Measurements from ENCODE around the gene ASPSCR1.

Gene ASPSCR1

GRCh38 chr17:82047379-82047778 lies 70.0 kb downstream of the ASPSCR1 start:
- no peak for DNase-seq

- DNase-seq = no peak
Measured at GRCh38 chr17:82047914-82048570, 70.6 kb downstream of the ASPSCR1 start.

- no peak for DNase-seq
Measured at GRCh38 chr17:82048571-82048971, 71.1 kb downstream of the ASPSCR1 start.

GRCh38 chr17:82049106-82049505 lies 71.7 kb downstream of the ASPSCR1 start:
- no peak for DNase-seq

GRCh38 chr17:82049521-82049971 lies 72.1 kb downstream of the ASPSCR1 start:
- peak; percentile 2 for DNase-seq

- DNase-seq = no peak
Measured at GRCh38 chr17:82050152-82050760, 72.8 kb downstream of the ASPSCR1 start.

GRCh38 chr17:82050761-82051641 lies 73.6 kb downstream of the ASPSCR1 start:
- DNase-seq = no peak

- peak; percentile 92 for DNase-seq
Measured at GRCh38 chr17:82051776-82052637, 74.6 kb downstream of the ASPSCR1 start, which contains the start of the genes GPS1 and RFNG. Gene GPS1 (plus strand): TSS chr17:82051898. CDS start chr17:82051932, 34 bp downstream. Gene RFNG (minus strand): TSS chr17:82051811. CDS start chr17:82051766, 45 bp downstream.

GRCh38 chr17:82052638-82053059 lies 75.2 kb downstream of the ASPSCR1 start:
- DNase-seq = peak; percentile 2

- DNase-seq = no peak
Measured at GRCh38 chr17:82053130-82053529, 75.7 kb downstream of the ASPSCR1 start.

GRCh38 chr17:82053556-82054263 lies 76.3 kb downstream of the ASPSCR1 start:
- no peak for DNase-seq

GRCh38 chr17:82054351-82055022 lies 77.1 kb downstream of the ASPSCR1 start:
- DNase-seq = peak; percentile 8

GRCh38 chr17:82055023-82055964 lies 77.9 kb downstream of the ASPSCR1 start:
- DNase-seq = peak; percentile 4

GRCh38 chr17:82055965-82056728 lies 78.7 kb downstream of the ASPSCR1 start:
- DNase-seq = peak; percentile 4

GRCh38 chr17:82056729-82057621 lies 79.5 kb downstream of the ASPSCR1 start:
- peak; percentile 7 for DNase-seq

- DNase-seq = peak; percentile 4
Measured at GRCh38 chr17:82058230-82058854, 80.9 kb downstream of the ASPSCR1 start.

GRCh38 chr17:82058855-82059249 lies 81.4 kb downstream of the ASPSCR1 start:
- DNase-seq = peak; percentile 2
